T-helper 1 cell treated with Interleukin-12 subunit alpha and Interleukin-12 subunit beta and Interleukin-4 antibody, amounts not matched to agents 30 μg/mL and 1 μg/mL, for 36 hours (primary cell): ENCODE results near the gene MACO1.

Experiments
- H3K27ac Mint-ChIP-seq: one replicate; pipeline ENCODE4 v1.8.0; 2021; ENCODE audit warnings: mild to moderate bottlenecking, mixed read lengths
- H3K27me3 Mint-ChIP-seq: one replicate; pipeline ENCODE4 v1.8.0; 2021; ENCODE audit warnings: low read depth, mixed read lengths
- H3K36me3 Mint-ChIP-seq: one replicate; pipeline ENCODE4 v1.8.0; 2021; ENCODE audit warnings: low read depth, mixed read lengths
- H3K4me1 Mint-ChIP-seq: one replicate; pipeline ENCODE4 v1.8.0; 2021; ENCODE audit warnings: low read depth, mixed read lengths
- H3K4me3 Mint-ChIP-seq: one replicate; pipeline ENCODE4 v1.8.0; 2021; ENCODE audit warnings: mild to moderate bottlenecking, moderate library complexity, mixed read lengths
- H3K9me3 Mint-ChIP-seq: one replicate; pipeline ENCODE4 v1.8.0; 2021; ENCODE audit warnings: mixed read lengths

Gene MACO1

GRCh38 chr1:25461849-25462248 lies 31.2 kb downstream of the MACO1 start:
- peaks cover 38% of the 10 kb centered on the region for H3K36me3 Mint-ChIP-seq
- H3K27ac Mint-ChIP-seq = no peak overlapping the region
- H3K4me3 Mint-ChIP-seq = no peak overlapping the region
- H3K4me1 Mint-ChIP-seq = peaks cover 6% of the 10 kb centered on the region
- peaks cover 6% of the 10 kb centered on the region for H3K9me3 Mint-ChIP-seq
- H3K27me3 Mint-ChIP-seq = no peaks in the 10 kb centered on the region

DNA sequence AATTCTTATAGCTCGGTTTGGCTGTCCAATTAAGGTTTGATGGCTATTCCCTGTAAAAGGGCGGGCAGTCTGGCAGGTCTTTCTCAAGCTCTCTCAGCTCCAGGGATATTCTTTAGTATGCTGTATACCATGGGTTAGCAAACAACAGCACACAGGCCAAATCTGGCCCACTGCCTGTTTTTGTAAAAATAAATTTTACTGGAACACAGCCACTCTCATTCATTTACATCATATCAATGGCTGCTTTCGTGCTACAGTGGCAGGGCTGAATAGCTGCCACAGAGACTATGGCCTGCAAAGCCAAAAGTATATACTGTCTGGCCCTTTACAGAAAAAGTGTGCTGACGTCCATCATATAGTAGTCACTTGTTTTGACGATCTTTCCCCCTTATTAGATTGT lies 32.0 kb downstream of the MACO1 start:
- Mint-ChIP-seq H3K4me3 (no peak overlapping the region), H3K36me3 (peaks cover 38% of the 10 kb centered on the region), H3K27me3 (no peaks in the 10 kb centered on the region), H3K4me1 (peaks cover 13% of the 10 kb centered on the region), H3K9me3 (peaks cover 6% of the 10 kb centered on the region), H3K27ac (no peak overlapping the region)

- Mint-ChIP-seq H3K4me3 (no peak overlapping the region), H3K27ac (peak overlapping the region; percentile 42)
Observed at GRCh38 chr1:25467193-25467592, 36.5 kb downstream of the MACO1 start.

DNA sequence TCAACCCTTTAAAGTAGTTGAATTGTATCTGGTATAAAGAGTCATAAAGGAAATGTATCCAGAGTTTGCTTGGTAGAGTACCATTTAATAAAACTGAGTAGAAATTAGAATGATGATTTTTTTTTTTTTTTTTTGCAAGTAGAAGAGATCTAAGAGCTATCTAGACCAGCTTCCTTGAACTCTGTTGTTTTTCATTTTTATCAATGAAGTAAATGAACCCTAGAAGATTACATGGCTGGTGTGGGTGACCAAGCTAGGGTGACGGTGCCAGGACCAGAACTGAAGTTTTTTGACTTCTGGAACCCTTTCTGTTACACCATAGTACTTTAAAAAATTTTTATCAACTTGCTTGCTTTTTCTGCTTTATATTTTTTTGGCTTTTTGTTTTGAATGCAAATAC lies 36.9 kb downstream of the MACO1 start:
- H3K4me1 Mint-ChIP-seq = peaks cover 23% of the 10 kb centered on the region
- peaks cover 18% of the 10 kb centered on the region for H3K36me3 Mint-ChIP-seq
- no peaks in the 10 kb centered on the region for H3K27me3 Mint-ChIP-seq
- H3K27ac Mint-ChIP-seq = peak overlapping the region; percentile 42
- no peaks in the 10 kb centered on the region for H3K9me3 Mint-ChIP-seq
- peak overlapping the region; percentile 26 for H3K4me3 Mint-ChIP-seq

More at GRCh38 chr1:25467193-25467592, 36.5 kb downstream of the MACO1 start:
- Mint-ChIP-seq H3K27me3 (no peaks in the 10 kb centered on the region), H3K4me1 (peaks cover 19% of the 10 kb centered on the region), H3K36me3 (peaks cover 17% of the 10 kb centered on the region), H3K9me3 (no peaks in the 10 kb centered on the region)

GRCh38 chr1:25468033-25468432 lies 37.3 kb downstream of the MACO1 start:
- Mint-ChIP-seq H3K4me1 (peaks cover 23% of the 10 kb centered on the region), H3K36me3 (peaks cover 18% of the 10 kb centered on the region), H3K4me3 (no peak overlapping the region), H3K9me3 (no peaks in the 10 kb centered on the region), H3K27ac (peak overlapping the region; percentile 14), H3K27me3 (no peaks in the 10 kb centered on the region)

- H3K9me3 Mint-ChIP-seq = no peaks in the 10 kb centered on the region
- H3K27me3 Mint-ChIP-seq = no peaks in the 10 kb centered on the region
- H3K4me1 Mint-ChIP-seq = peaks cover 35% of the 10 kb centered on the region
- H3K27ac Mint-ChIP-seq = no peak overlapping the region
- peaks cover 17% of the 10 kb centered on the region for H3K36me3 Mint-ChIP-seq
- H3K4me3 Mint-ChIP-seq = no peak overlapping the region
Observed at GRCh38 chr1:25469177-25469576, 38.5 kb downstream of the MACO1 start.

DNA sequence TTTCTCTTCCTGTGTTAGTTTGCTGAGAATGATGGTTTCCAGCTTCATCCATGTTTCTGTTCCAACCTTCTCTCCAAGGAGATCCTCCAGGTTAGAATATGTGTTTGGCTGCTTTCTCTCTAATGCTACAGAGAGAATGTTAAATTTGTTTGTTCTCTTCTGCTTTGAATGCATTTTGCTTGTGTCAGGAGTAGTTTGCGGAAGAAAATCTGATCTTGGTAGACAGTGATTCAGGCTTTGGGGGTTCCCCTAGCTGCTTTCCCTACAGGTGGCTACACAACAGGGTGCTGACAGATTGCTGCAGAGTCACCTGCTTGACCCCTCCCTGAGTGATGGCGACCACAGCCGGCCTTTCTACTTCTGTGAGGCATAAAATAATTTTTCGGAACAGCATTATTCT lies 41.8 kb downstream of the MACO1 start:
- Mint-ChIP-seq H3K4me3 (no peak overlapping the region), H3K27me3 (no peaks in the 10 kb centered on the region), H3K27ac (peak overlapping the region; percentile 8), H3K36me3 (peaks cover 19% of the 10 kb centered on the region), H3K9me3 (no peaks in the 10 kb centered on the region), H3K4me1 (peaks cover 40% of the 10 kb centered on the region)

DNA sequence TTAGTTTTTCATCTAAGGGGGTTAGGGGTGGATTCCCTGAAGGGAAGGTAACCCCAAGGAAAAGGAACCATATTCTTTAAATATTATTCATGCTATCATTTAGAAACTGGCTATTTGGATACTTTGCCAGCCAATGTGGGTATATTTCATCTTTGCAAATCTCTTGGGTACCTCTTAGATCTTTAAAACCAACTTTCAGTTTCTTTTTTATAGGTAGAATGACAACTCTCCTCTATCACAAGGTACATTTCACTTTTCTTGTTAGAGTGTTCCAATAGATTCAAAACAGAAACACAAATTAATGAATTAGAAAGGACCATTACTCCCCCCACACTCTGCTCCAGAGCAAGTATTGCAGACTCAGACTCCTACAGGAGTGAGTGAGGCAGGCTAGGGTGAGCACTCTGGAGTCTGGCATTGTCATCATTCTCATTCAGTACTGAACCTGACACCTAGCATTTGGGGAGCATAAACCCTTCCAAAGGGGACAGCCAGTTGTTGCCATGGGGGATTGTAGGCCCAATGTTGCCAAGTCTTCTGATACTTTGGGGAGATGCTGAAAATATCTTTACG lies 43.0 kb downstream of the MACO1 start:
- Mint-ChIP-seq H3K36me3 (peaks cover 14% of the 10 kb centered on the region), H3K27me3 (no peaks in the 10 kb centered on the region), H3K27ac (peak overlapping the region; percentile 84), H3K9me3 (no peaks in the 10 kb centered on the region), H3K4me3 (peak overlapping the region; percentile 67), H3K4me1 (peaks cover 32% of the 10 kb centered on the region)

GRCh38 chr1:25474439-25475047 lies 43.8 kb downstream of the MACO1 start:
- Mint-ChIP-seq H3K9me3 (no peaks in the 10 kb centered on the region), H3K27me3 (no peaks in the 10 kb centered on the region), H3K36me3 (peaks cover 14% of the 10 kb centered on the region), H3K27ac (peak overlapping the region; percentile 56), H3K4me1 (peaks cover 32% of the 10 kb centered on the region), H3K4me3 (no peak overlapping the region)

DNA sequence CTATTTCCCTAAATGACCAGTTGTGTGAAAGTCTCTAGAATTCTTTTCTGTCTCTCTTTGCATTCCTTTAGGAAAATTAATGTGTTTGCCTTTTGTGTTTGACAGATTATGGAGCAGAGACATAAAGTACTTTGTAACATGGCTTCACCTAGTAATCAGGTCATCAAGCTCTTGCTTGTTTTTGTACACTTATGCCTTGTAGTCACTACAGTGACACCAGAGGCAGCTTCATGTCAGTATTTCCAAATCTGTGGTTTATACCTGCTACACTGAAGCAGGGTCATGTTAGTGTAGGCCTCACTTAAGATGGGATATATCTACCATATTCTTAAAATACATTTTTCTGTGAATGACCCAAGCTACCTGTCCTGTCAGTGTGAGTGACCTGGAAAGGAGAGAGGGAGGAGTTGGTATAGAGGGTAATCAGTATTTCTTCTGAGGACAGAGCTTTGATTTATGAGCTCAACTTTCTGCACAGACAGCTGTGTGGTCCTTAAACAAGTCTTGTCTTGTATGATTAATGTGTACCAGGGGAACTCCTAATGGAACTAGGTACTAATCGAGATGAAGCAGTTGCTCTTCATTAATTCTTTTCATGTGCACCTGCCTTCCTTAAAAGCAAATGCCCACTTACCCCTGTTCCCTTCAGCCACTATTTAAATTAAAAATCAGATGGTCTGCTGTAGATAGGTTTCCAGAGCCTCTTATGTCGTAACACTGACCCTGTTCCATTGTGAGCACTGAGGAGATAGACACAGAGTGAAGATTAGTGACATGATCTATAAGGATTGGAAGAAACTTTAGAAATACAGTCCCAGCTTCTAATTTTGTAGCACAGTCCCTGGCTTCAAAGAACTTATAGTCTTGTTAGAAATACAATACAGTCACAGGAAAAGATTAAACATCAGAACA lies 45.7 kb downstream of the MACO1 start:
- Mint-ChIP-seq H3K4me3 (no peak overlapping the region), H3K36me3 (peaks cover 10% of the 10 kb centered on the region), H3K9me3 (no peaks in the 10 kb centered on the region), H3K4me1 (peaks cover 32% of the 10 kb centered on the region), H3K27me3 (no peaks in the 10 kb centered on the region), H3K27ac (no peak overlapping the region)

DNA sequence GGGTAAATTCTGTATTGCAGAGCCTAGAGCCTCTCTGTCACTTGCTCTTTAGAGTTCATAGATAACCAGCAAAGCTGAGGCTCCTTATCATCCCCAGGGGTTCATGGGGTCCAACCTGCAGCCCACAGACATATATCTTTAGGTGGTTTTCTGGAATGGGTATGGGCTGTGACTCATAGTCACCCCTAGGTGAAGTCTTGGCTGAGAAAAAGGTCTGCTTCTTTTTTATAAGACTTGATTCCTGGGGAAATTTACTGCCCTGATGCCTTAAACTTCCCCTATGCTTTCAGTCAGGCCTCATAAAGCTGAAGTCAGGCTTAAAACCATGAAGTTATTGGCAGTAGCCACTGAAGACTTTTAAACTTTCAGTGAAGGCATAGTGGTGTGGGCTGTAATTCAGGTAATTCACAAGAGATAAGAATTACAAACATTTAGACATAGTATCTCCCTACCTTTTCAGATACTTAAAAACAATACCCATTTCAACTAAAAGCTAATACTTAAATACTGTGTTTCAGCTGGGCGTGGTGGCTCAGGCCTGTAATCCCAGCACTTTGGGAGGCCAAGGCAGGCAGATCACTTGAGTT lies 46.8 kb downstream of the MACO1 start:
- H3K36me3 Mint-ChIP-seq = peaks cover 7% of the 10 kb centered on the region

DNA sequence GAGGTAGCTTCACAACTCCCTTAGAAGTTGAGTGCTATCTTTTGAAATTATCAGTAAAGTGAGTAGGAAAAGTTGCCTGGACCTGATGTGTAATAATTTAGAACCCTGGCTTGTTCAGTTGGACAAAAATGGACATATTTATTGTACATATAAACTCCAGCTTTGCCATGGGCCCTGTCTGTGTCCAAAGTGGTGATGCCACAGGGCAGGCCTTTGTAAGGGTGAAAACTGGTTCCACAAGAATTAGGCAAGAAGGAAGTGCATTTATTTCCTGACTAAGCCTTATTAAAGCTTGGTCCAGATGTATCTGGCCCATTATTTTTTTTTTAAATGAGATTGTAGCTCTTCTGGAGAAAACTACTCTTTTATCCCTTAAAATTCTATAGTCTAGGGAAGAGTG lies 47.9 kb downstream of the MACO1 start:
- H3K27ac Mint-ChIP-seq = no peak overlapping the region
- no peaks in the 10 kb centered on the region for H3K9me3 Mint-ChIP-seq
- peaks cover 10% of the 10 kb centered on the region for H3K36me3 Mint-ChIP-seq
- peaks cover 28% of the 10 kb centered on the region for H3K4me1 Mint-ChIP-seq
- no peak overlapping the region for H3K4me3 Mint-ChIP-seq
- H3K27me3 Mint-ChIP-seq = no peaks in the 10 kb centered on the region

More for the DNA sequence above, 46.8 kb downstream of the MACO1 start:
- H3K4me1 Mint-ChIP-seq = peaks cover 35% of the 10 kb centered on the region
- no peak overlapping the region for H3K27ac Mint-ChIP-seq
- H3K9me3 Mint-ChIP-seq = no peaks in the 10 kb centered on the region
- H3K27me3 Mint-ChIP-seq = no peaks in the 10 kb centered on the region
- H3K4me3 Mint-ChIP-seq = no peak overlapping the region

DNA sequence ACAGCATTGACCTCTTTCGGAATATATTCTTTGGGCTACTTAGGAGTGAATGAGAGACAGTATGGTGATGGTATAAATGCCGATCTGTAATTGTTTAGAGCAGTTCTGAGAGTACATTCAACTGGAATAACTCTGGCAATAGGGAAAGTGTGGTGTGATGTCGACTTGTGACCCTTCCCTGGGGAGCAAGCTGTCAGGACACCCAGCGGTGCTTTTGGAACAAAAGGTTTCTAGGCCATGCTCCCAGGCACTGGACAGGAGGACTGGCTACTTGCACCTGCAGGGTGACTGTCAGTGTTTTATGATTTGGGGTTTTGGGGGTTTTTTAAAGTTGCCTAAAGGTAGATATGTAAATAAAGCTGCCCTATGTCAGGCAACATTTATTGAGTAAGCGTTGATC lies 50.9 kb downstream of the MACO1 start:
- no peak overlapping the region for H3K27ac Mint-ChIP-seq
- no peaks in the 10 kb centered on the region for H3K27me3 Mint-ChIP-seq
- H3K9me3 Mint-ChIP-seq = no peaks in the 10 kb centered on the region
- H3K4me3 Mint-ChIP-seq = no peak overlapping the region
- H3K36me3 Mint-ChIP-seq = peaks cover 22% of the 10 kb centered on the region
- peaks cover 11% of the 10 kb centered on the region for H3K4me1 Mint-ChIP-seq

GRCh38 chr1:25482211-25482610 lies 51.5 kb downstream of the MACO1 start:
- Mint-ChIP-seq H3K4me1 (peaks cover 7% of the 10 kb centered on the region), H3K27ac (no peak overlapping the region), H3K4me3 (no peak overlapping the region), H3K36me3 (peaks cover 21% of the 10 kb centered on the region), H3K9me3 (no peaks in the 10 kb centered on the region), H3K27me3 (no peaks in the 10 kb centered on the region)
